Measurements from ENCODE around the gene DUOXA1.

The DUOXA1 gene

GRCh38 chr15:45100884-45101625, 28.6 kb downstream of the DUOXA1 start:
- no peak overlapping the region for H3K9ac ChIP-seq (ENCODE audit: low read depth, low read length, poor library complexity, severe bottlenecking)
- H3K4me1 ChIP-seq (ENCODE audit: insufficient read depth, low read length, poor library complexity, severe bottlenecking), result no peaks in the 10 kb centered on the region
- H3K79me2 ChIP-seq (ENCODE audit: insufficient read depth, low read length), result no peaks in the 10 kb centered on the region
- H3K4me2 ChIP-seq (ENCODE audit: low read depth, low read length, poor library complexity, severe bottlenecking), result no peak overlapping the region
- no peaks in the 10 kb centered on the region for H3K9me3 ChIP-seq (ENCODE audit: insufficient read depth, low read depth, low read length)
- H3K9me2 ChIP-seq (replicated peaks; ENCODE audit: low read depth, low read length), result no peaks in the 10 kb centered on the region
- no peaks in the 10 kb centered on the region for H3F3A ChIP-seq (ENCODE audit: low read depth)
- H4K20me1 ChIP-seq (ENCODE audit: insufficient read depth, low read length, poor library complexity, severe bottlenecking), result no peaks in the 10 kb centered on the region
- no peaks in the 10 kb centered on the region for H3K36me3 ChIP-seq (ENCODE audit: insufficient read depth, low read length)
- no peak overlapping the region for H3K4me3 ChIP-seq (ENCODE audit: low read length, poor library complexity, severe bottlenecking)
- no peak for TF ChIP-seq EZH2phosphoT487 (IDR thresholded peaks at IDR 0.05; ENCODE audit: borderline replicate concordance)
- TF ChIP-seq CTCF (conservative IDR thresholded peaks at IDR 0.05; ENCODE audit: low read length), result no peak
- H3K27me3 ChIP-seq (ENCODE audit: insufficient read depth, low read length, poor library complexity, severe bottlenecking), result no peaks in the 10 kb centered on the region
- H2AFZ ChIP-seq (ENCODE audit: low read length), result no peak overlapping the region

- Histone ChIP-seq H2AFZ (ENCODE audit: low read length) (no peak overlapping the region), H3F3A (ENCODE audit: low read depth) (no peaks in the 10 kb centered on the region), H3K27me3 (ENCODE audit: insufficient read depth, low read length, poor library complexity, severe bottlenecking) (no peaks in the 10 kb centered on the region), H3K4me1 (ENCODE audit: insufficient read depth, low read length, poor library complexity, severe bottlenecking) (no peaks in the 10 kb centered on the region), H3K9me2 (replicated peaks; ENCODE audit: low read depth, low read length) (no peaks in the 10 kb centered on the region), H3K79me2 (ENCODE audit: insufficient read depth, low read length) (no peaks in the 10 kb centered on the region), H4K20me1 (ENCODE audit: insufficient read depth, low read length, poor library complexity, severe bottlenecking) (no peaks in the 10 kb centered on the region), H3K36me3 (ENCODE audit: insufficient read depth, low read length) (no peaks in the 10 kb centered on the region), H3K4me2 (ENCODE audit: low read depth, low read length, poor library complexity, severe bottlenecking) (no peak overlapping the region), H3K9me3 (ENCODE audit: insufficient read depth, low read depth, low read length) (no peaks in the 10 kb centered on the region), H3K9ac (ENCODE audit: low read depth, low read length, poor library complexity, severe bottlenecking) (no peak overlapping the region), H3K4me3 (ENCODE audit: low read length, poor library complexity, severe bottlenecking) (no peak overlapping the region)
- TF ChIP-seq CTCF (conservative IDR thresholded peaks at IDR 0.05; ENCODE audit: low read length) (no peak), EZH2phosphoT487 (IDR thresholded peaks at IDR 0.05; ENCODE audit: borderline replicate concordance) (no peak)
Observed at GRCh38 chr15:45099549-45100165, 30.0 kb downstream of the DUOXA1 start.

- TF ChIP-seq EZH2phosphoT487 (IDR thresholded peaks at IDR 0.05; ENCODE audit: borderline replicate concordance) (no peak), CTCF (conservative IDR thresholded peaks at IDR 0.05; ENCODE audit: low read length) (no peak)
- Histone ChIP-seq H3K9me2 (replicated peaks; ENCODE audit: low read depth, low read length) (no peaks in the 10 kb centered on the region), H3K4me3 (ENCODE audit: low read length, poor library complexity, severe bottlenecking) (no peak overlapping the region)
Observed at GRCh38 chr15:45097466-45097865, 32.2 kb downstream of the DUOXA1 start.

More at GRCh38 chr15:45097466-45097865, 32.2 kb downstream of the DUOXA1 start:
- no peaks in the 10 kb centered on the region for H3K79me2 ChIP-seq (ENCODE audit: insufficient read depth, low read length)
- H3K9me3 ChIP-seq (ENCODE audit: insufficient read depth, low read depth, low read length), result no peaks in the 10 kb centered on the region
- no peaks in the 10 kb centered on the region for H4K20me1 ChIP-seq (ENCODE audit: insufficient read depth, low read length, poor library complexity, severe bottlenecking)
- no peak overlapping the region for H3K9ac ChIP-seq (ENCODE audit: low read depth, low read length, poor library complexity, severe bottlenecking)
- H3K36me3 ChIP-seq (ENCODE audit: insufficient read depth, low read length), result no peaks in the 10 kb centered on the region
- no peaks in the 10 kb centered on the region for H3F3A ChIP-seq (ENCODE audit: low read depth)
- H3K4me1 ChIP-seq (ENCODE audit: insufficient read depth, low read length, poor library complexity, severe bottlenecking), result no peaks in the 10 kb centered on the region
- no peak overlapping the region for H2AFZ ChIP-seq (ENCODE audit: low read length)
- no peak overlapping the region for H3K4me2 ChIP-seq (ENCODE audit: low read depth, low read length, poor library complexity, severe bottlenecking)
- H3K27me3 ChIP-seq (ENCODE audit: insufficient read depth, low read length, poor library complexity, severe bottlenecking), result no peaks in the 10 kb centered on the region

Measured in Loucy (cell line).